IMR-90 (cell line): ENCODE data around the gene SYNM. TPM values are rescaled to one million over a fixed set of nuclear protein-coding genes. Genes with fewer than 3 reads are reported as not detected.

ENCODE experiments used
- ATAC-seq: fragments of 200-7000 bp; cut with Tn5 transposase; 2 replicates; pipeline ENCODE4 v1.9.1; 2020; ENCODE audit warnings: low read depth, mild to moderate bottlenecking, moderate library complexity
- BruUV-seq: library from RNA; stranded (reverse); fragments of 400-500 nt; replicated peaks from 2 replicates; lab custom pipeline; 2021; lab: Mats Ljungman, UMichigan
- CTCF ChIA-PET: fragments of 300-600 bp; formaldehyde crosslinking; extraction: SDS; loops from one replicate; lab custom pipeline; 2021; ENCODE audit warnings: antibody characterized with exemption; lab: Yijun Ruan, JAX
- POLR2A ChIA-PET: fragments of 300-600 bp; sonication (Branson Sonifier 250); formaldehyde crosslinking; loops from one replicate; lab custom pipeline; 2022; ENCODE audit warnings: antibody characterized with exemption; ENCODE audit not compliant: unreplicated experiment; lab: Charles Lee
- DNase-seq: peaks from one replicate; pipeline ENCODE4 v3.0.0; 2013
- H2AFZ ChIP-seq: replicated peaks from 2 replicates; pipeline ENCODE3; 2013; ENCODE audit warnings: low read length, mild to moderate bottlenecking; ENCODE audit not compliant: poor library complexity
- H2AK5ac ChIP-seq: 2 replicates; pipeline ENCODE4 v1.6.1; 2013; ENCODE audit warnings: low read depth, low read length, inconsistent platforms
- H2AK9ac ChIP-seq: replicated peaks from 2 replicates; pipeline ENCODE3; 2013; ENCODE audit warnings: mild to moderate bottlenecking, low read depth, low read length, moderate library complexity; ENCODE audit not compliant: poor library complexity
- H2BK120ac ChIP-seq: 2 replicates; pipeline ENCODE4 v1.6.1; 2013; ENCODE audit warnings: low read depth, low read length, inconsistent platforms
- H2BK15ac ChIP-seq: 3 replicates; pipeline ENCODE4 v1.6.1; 2013; ENCODE audit warnings: low read depth, low read length, inconsistent platforms
- H2BK20ac ChIP-seq: 2 replicates; pipeline ENCODE4 v1.6.1; 2013; ENCODE audit warnings: low read depth, mild to moderate bottlenecking, inconsistent platforms, low read length, moderate library complexity
- H2BK5ac ChIP-seq: 2 replicates; pipeline ENCODE4 v1.6.1; 2013; ENCODE audit warnings: mild to moderate bottlenecking, low read depth, low read length, inconsistent platforms; ENCODE audit not compliant: poor library complexity, severe bottlenecking
- H3K14ac ChIP-seq: replicated peaks from 2 replicates; pipeline ENCODE4 v1.6.1; 2013; ENCODE audit warnings: low read depth, low read length, inconsistent platforms
- H3K18ac ChIP-seq: 2 replicates; pipeline ENCODE4 v1.6.1; 2013; ENCODE audit warnings: low read depth, low read length, control low read depth
- H3K23ac ChIP-seq: 2 replicates; pipeline ENCODE4 v1.6.1; 2013; ENCODE audit warnings: low read depth, low read length, inconsistent platforms
- H3K27ac ChIP-seq: 2 replicates; pipeline ENCODE4 v1.5.1; 2013; ENCODE audit warnings: mild to moderate bottlenecking, control low read depth, low read length; ENCODE audit not compliant: insufficient read depth
- H3K27me3 ChIP-seq: 2 replicates; pipeline ENCODE4 v1.6.1; 2013; ENCODE audit warnings: low read length; ENCODE audit not compliant: control insufficient read depth, insufficient read depth
- H3K36me3 ChIP-seq: 2 replicates; pipeline ENCODE4 v1.6.1; 2013; ENCODE audit warnings: low read length, mixed read lengths; ENCODE audit not compliant: control insufficient read depth, insufficient read depth
- H3K4ac ChIP-seq: 2 replicates; pipeline ENCODE4 v1.6.1; 2013; ENCODE audit warnings: low read depth, low read length, inconsistent platforms
- H3K4me1 ChIP-seq: 2 replicates; pipeline ENCODE4 v1.6.1; 2013; ENCODE audit warnings: low read length, mixed read lengths; ENCODE audit not compliant: control insufficient read depth, insufficient read depth
- H3K4me2 ChIP-seq: 2 replicates; pipeline ENCODE4 v1.6.1; 2013; ENCODE audit warnings: low read depth, mild to moderate bottlenecking, control low read depth, low read length, moderate library complexity
- H3K4me3 ChIP-seq: 2 replicates; pipeline ENCODE4 v1.5.1; 2013; ENCODE audit warnings: low read depth, mild to moderate bottlenecking, control low read depth, low read length, moderate library complexity; ENCODE audit not compliant: insufficient read depth
- H3K56ac ChIP-seq: 2 replicates; pipeline ENCODE4 v1.6.1; 2013; ENCODE audit warnings: low read length, inconsistent platforms; ENCODE audit not compliant: insufficient read depth; ENCODE audit errors: extremely low read depth
- H3K79me1 ChIP-seq, 2 experiments: 2 replicates each; pipeline ENCODE4 v1.6.1; 2013; ENCODE audit warnings: low read length in 2 of 2, inconsistent platforms in 1 of 2, low read depth in 1 of 2
- H3K9ac ChIP-seq: 2 replicates; pipeline ENCODE4 v1.6.1; 2013; ENCODE audit warnings: low read depth, low read length, control low read depth
- H3K9me1 ChIP-seq: 2 replicates; pipeline ENCODE4 v1.6.1; 2013; ENCODE audit warnings: low read length, inconsistent platforms; ENCODE audit not compliant: insufficient read depth
- H3K9me3 ChIP-seq: 2 replicates; pipeline ENCODE4 v1.6.1; 2013; ENCODE audit warnings: low read length; ENCODE audit not compliant: control insufficient read depth, insufficient read depth
- H4K20me1 ChIP-seq: 2 replicates; pipeline ENCODE4 v1.6.1; 2013; ENCODE audit warnings: low read length, inconsistent platforms; ENCODE audit not compliant: insufficient read depth
- H4K5ac ChIP-seq: 2 replicates; pipeline ENCODE4 v1.6.1; 2013; ENCODE audit warnings: mild to moderate bottlenecking, low read depth, low read length, control low read depth
- H4K8ac ChIP-seq, 2 experiments: 2 replicates each; pipeline ENCODE4 v1.6.1; 2013; ENCODE audit warnings: low read depth in 2 of 2, low read length in 2 of 2, control low read depth in 1 of 2, inconsistent platforms in 1 of 2
- H4K91ac ChIP-seq: 2 replicates; pipeline ENCODE4 v1.6.1; 2013; ENCODE audit warnings: low read depth, low read length, inconsistent platforms; ENCODE audit not compliant: insufficient read depth
- BHLHE40 ChIP-seq: fragments of 150-350 bp; IDR thresholded peaks from 2 replicates; pipeline ENCODE4 v1.6.1; 2016; ENCODE audit warnings: mild to moderate bottlenecking, low read depth, low read length
- CEBPB ChIP-seq: IDR thresholded peaks from 2 replicates; pipeline ENCODE4 v1.6.1; 2012; ENCODE audit warnings: low read depth, low read length, improper control_type of control experiment
- CHD1 ChIP-seq: IDR thresholded peaks from 2 replicates; pipeline ENCODE4 v1.6.1; 2012; ENCODE audit warnings: low read depth, low read length, improper control_type of control experiment
- CTCF ChIP-seq: conservative IDR thresholded peaks from 2 replicates; pipeline ENCODE4 v1.5.1; 2012; ENCODE audit warnings: mild to moderate bottlenecking, low read depth, low read length, improper control_type of control experiment
- ELK1 ChIP-seq: fragments of 150-350 bp; IDR thresholded peaks from 2 replicates; pipeline ENCODE4 v1.6.1; 2016; ENCODE audit warnings: low read depth, mild to moderate bottlenecking, low read length, moderate library complexity, borderline replicate concordance
- FOS ChIP-seq: fragments of 150-350 bp; IDR thresholded peaks from 2 replicates; pipeline ENCODE4 v1.6.1; 2016; ENCODE audit warnings: low read depth, low read length
- MAFK ChIP-seq: IDR thresholded peaks from 2 replicates; pipeline ENCODE4 v1.6.1; 2012; ENCODE audit warnings: low read depth, low read length, improper control_type of control experiment
- MAZ ChIP-seq: IDR thresholded peaks from 2 replicates; pipeline ENCODE4 v1.6.1; 2012; ENCODE audit warnings: low read depth, mild to moderate bottlenecking, low read length, improper control_type of control experiment, moderate library complexity, borderline replicate concordance
- MXI1 ChIP-seq: IDR thresholded peaks from 2 replicates; pipeline ENCODE4 v1.6.1; 2012; ENCODE audit warnings: low read depth, mild to moderate bottlenecking, low read length, moderate library complexity, borderline replicate concordance
- POLR2A ChIP-seq: IDR thresholded peaks from 2 replicates; pipeline ENCODE4 v1.6.1; 2012; ENCODE audit warnings: mild to moderate bottlenecking, low read depth, low read length
- RAD21 ChIP-seq: IDR thresholded peaks from 2 replicates; pipeline ENCODE4 v1.6.1; 2012; ENCODE audit warnings: low read length, improper control_type of control experiment
- RCOR1 ChIP-seq: IDR thresholded peaks from 2 replicates; pipeline ENCODE4 v1.6.1; 2012; ENCODE audit warnings: mild to moderate bottlenecking, low read length, improper control_type of control experiment; ENCODE audit not compliant: insufficient replicate concordance
- RFX5 ChIP-seq: IDR thresholded peaks from 2 replicates; pipeline ENCODE4 v1.8.0; 2012; ENCODE audit warnings: low read depth, mild to moderate bottlenecking, low read length, moderate library complexity
- SMC3 ChIP-seq: fragments of 150-350 bp; IDR thresholded peaks from 2 replicates; pipeline ENCODE4 v1.6.1; 2016; ENCODE audit warnings: low read depth, mild to moderate bottlenecking, antibody characterized with exemption, low read length, moderate library complexity
- USF2 ChIP-seq: fragments of 150-350 bp; IDR thresholded peaks from 2 replicates; pipeline ENCODE4 v1.6.1; 2017; ENCODE audit warnings: mild to moderate bottlenecking, antibody characterized with exemption, low read length, low read depth
- WGBS, 2 experiments: methylation state at CpG; one replicate each; pipeline versions ENCODE4 v1.1.5 to v1.1.7; 2013; ENCODE audit warnings: missing lambda C conversion rate in 2 of 2; ENCODE audit not compliant: insufficient read length in 1 of 2; ENCODE audit errors: extremely low coverage in 2 of 2; 5-methylcytosine and 5-hydroxymethylcytosine counted together
- dilution Hi-C: fragments of 300-500 bp; cut with HindIII; formaldehyde crosslinking; loops from one replicate; pipeline ENCODE4 v1.14.3; 2018; ENCODE audit warnings: low sequenced_read_pairs; ENCODE audit not compliant: unreplicated experiment
- in situ Hi-C: fragments of 300-500 bp; cut with MboI; formaldehyde crosslinking; loops from 3 replicates; pipeline ENCODE4 v1.14.3; 2019; ENCODE audit warnings: low sequenced_read_pairs, inconsistent platforms, mixed read lengths
- intact Hi-C: fragments of 100-400 bp; cut with micrococcal nuclease; formaldehyde crosslinking; loops from 2 replicates; pipeline ENCODE4 v1.10.0; 2022
- polyA plus RNA-seq, 3 experiments: library from polyadenylated mRNA; depleted of rRNA; stranded (reverse); fragments of >200 nt; gene quantifications; 2 replicates each; pipeline ENCODE4 v1.2.3, GENCODE V29; 2012; ENCODE audit warnings: low replicate concordance in 1 of 3
- total RNA-seq: library from RNA; depleted of rRNA; stranded (reverse); fragments of >200 nt; gene quantifications from 2 replicates; pipeline ENCODE4 v1.2.3, GENCODE V29; 2012

The SYNM gene
- total and polyA plus RNA-seq, 2 of the 4 experiments (the other 2 are of a cell fraction): 2.1 to 3.4 TPM

GRCh38 chr15:99118801-99119546 lies 14.1 kb downstream of the SYNM start:
- Histone ChIP-seq H3K27ac (no peak overlapping the region), H4K5ac (no peak overlapping the region), H3K4me2 (no peak overlapping the region), H3K4me1 (peaks cover 6% of the 10 kb centered on the region), H2BK20ac (no peak overlapping the region), H3K56ac (no peak overlapping the region), H4K91ac (no peak overlapping the region), H2BK5ac (no peak overlapping the region), H3K23ac (no peak overlapping the region), H2AFZ (no peak overlapping the region), H3K36me3 (no peaks in the 10 kb centered on the region; the same call in 1 of the 2 replicates), H2BK15ac (no peak overlapping the region), H3K14ac (no peak overlapping the region), H2AK9ac (no peak overlapping the region), H3K4ac (no peak overlapping the region), H3K9ac (no peak overlapping the region), H3K9me1 (peaks cover 10% of the 10 kb centered on the region; the same call in 1 of the 2 replicates), H2BK120ac (no peak overlapping the region), H3K27me3 (no peaks in the 10 kb centered on the region), H4K20me1 (no peaks in the 10 kb centered on the region; the same call in 1 of the 2 replicates), H3K9me3 (no peaks in the 10 kb centered on the region), H4K8ac (no peak overlapping the region), H3K18ac (no peak overlapping the region), H3K79me1 (peaks cover 0 to 6% of the 10 kb centered on the region in 2 experiments; a peak in 1 of 4 replicates), H2AK5ac (no peak overlapping the region), H3K4me3 (no peak overlapping the region)
- dilution Hi-C loops (loop anchor here (25.0 kb wide), 1 partner anchor 93 kb away; no protein-coding TSS in a partner anchor), in situ Hi-C loops (loop anchor here (25.0 kb wide), 1 partner anchor 618 kb away; the partner anchor contains the start of gene LYSMD4), intact Hi-C loops (no loop called here)
- BruUV-seq: no TSS peak
- POLR2A ChIA-PET: no interaction called here
- 96% methylated on average over 10 of the region's 22 CpGs; no CpG with 5 or more reads in 1 of the 2 experiments for WGBS, 2 experiments
- CTCF ChIA-PET: no interaction called here
- no peak for ATAC-seq
- DNase-seq: no peak
- no peak for TF ChIP-seq BHLHE40
- no peak for TF ChIP-seq ELK1
- no peak for TF ChIP-seq SMC3
- TF ChIP-seq CTCF: no peak
- no peak for TF ChIP-seq RCOR1
- no peak for TF ChIP-seq RFX5
- no peak for TF ChIP-seq USF2
- no peak for TF ChIP-seq POLR2A
- no peak for TF ChIP-seq RAD21
- no peak for TF ChIP-seq CHD1
- no peak for TF ChIP-seq MXI1
- no peak for TF ChIP-seq MAFK
- no peak for TF ChIP-seq MAZ
- TF ChIP-seq CEBPB: no peak
- no peak for TF ChIP-seq FOS
